Activated effector memory CD4-positive, alpha-beta T cell treated with Interleukin-2 at 50 U/mL for 16 hours (primary cell): ENCODE results near the gene MTOR.
A peak's percentile ranks its signal among the peaks of the same experiment; 100 is the strongest.
"Not testable (repeated sequence)": the region's sequence is repeated elsewhere in the genome, so short reads cannot be mapped to it uniquely, and the experiment has no call there.

ENCODE experiments used
- DNase-seq: peaks from one replicate; pipeline ENCODE4 v3.0.0-alpha.2; 2020

The MTOR gene

GRCh38 chr1:11262171-11263049, at the start of gene MTOR:
MTOR (minus strand) TSS chr1:11262551; CDS start chr1:11259409, 3,142 bp downstream.
- peak; percentile 95 for DNase-seq

GRCh38 chr1:11309385-11309784, 47.0 kb upstream of the MTOR start:
- no peak for DNase-seq

DNA sequence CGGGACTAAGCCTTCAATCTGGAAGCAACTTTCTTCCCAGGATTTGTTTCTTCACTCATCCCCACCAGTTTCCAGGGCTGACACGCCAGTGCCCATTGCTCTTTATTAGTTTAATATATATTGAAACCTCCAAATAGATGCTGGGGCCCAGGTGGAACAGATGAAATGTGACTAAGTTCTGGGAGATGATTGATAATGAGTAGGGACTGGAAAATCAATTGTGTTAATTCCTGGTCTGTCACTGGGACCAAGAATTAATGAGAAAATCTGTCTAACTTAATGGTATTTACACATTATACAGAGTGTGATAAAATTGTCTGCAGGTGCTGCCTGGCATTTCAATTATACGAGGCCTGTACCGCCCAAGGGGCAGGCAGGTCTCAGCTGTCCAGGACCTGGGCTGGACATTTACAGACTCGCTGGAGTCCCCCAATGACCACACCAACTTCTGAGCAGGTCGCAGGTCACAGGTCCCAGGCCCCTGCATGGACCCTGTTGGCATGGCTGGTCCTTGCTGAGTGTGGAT, 46.4 kb upstream of the MTOR start:
- no peak for DNase-seq

- DNase-seq, result no peak
Observed at GRCh38 chr1:11307852-11308251, 45.5 kb upstream of the MTOR start.

DNA sequence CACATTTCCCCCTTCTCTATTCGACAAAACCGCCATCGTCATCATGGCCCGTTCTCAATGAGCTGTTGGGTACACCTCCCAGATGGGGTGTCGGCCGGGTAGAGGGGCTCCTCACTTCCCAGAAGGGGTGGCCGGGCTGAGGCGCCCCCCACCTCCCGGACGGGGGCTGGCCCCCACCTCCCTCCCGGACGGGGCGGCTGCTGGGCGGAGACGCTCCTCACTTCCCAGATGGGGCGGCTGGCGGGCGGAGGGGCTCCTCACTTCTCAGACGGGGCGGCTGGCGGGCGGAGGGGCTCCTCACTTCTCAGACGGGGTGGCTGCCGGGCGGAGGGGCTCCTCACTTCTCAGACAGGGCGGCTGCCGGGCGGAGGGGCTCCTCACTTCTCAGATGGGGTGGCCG, 43.2 kb upstream of the MTOR start:
- not testable (repeated sequence) for DNase-seq

DNA sequence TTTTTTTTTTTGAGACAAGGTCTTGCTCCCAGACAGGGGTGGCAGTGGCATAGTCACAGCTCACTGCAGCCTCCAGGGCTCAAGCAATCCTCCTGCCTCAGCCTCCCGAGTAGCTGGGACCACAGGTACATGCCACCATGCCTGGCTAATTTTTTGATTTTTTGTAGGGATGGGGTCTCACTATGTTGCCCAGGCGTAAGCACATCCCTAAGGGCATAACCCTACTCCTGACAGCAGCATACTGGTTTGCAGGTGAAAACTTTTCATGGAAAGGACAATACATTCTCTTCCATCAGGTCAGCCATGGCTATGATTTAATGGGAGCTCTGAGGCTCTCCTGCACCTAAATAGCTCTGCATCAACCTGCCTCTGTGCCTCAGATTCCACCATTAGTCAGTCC, 40.0 kb upstream of the MTOR start:
- DNase-seq, result no peak

- DNase-seq, result no peak
Observed at GRCh38 chr1:11301601-11302000, 39.2 kb upstream of the MTOR start.

GRCh38 chr1:11299225-11299574, 36.8 kb upstream of the MTOR start:
- no peak for DNase-seq

DNA sequence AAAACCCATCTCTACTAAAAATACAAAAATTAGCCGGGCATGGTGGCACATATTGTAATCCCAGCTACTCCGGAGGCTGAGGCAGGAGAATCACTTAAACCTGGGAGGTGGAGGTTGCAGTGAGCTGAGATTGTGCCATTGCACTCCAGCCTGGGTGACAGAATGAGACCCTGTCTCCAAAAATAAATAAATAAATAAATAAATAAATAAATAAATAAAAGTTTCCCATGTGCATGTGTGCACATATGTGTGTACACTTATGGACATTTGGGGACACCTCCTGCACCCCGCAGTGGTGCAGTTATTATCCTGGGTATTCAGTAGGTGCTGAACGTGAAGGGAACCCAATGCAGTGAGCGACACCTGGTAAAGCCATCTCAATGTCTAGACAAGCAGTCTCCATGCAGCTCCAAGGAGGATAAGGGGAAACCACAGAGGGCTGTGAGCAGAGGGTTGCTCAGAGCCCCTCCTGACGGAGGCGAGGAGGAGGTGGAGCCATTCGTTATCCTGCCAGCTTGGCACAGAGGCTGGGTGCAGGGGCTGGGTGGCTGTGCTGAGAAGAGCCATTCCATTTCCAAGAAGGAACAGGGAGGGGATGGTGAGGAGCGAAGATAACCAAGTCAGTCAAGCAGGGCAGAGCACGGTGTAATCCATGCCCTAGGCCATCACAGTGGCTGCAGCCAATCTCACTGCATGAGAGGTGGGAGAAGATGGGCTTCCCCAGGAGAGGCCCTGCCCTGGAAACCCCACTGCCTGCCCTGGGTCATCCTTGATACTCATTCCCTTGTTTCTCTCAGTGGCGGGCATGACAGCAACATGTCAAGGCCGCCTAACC, 36.3 kb upstream of the MTOR start:
- DNase-seq, result no peak

GRCh38 chr1:11297774-11298173, 35.4 kb upstream of the MTOR start:
- not testable (repeated sequence) for DNase-seq

- DNase-seq, result no peak
Observed at GRCh38 chr1:11295905-11296304, 33.6 kb upstream of the MTOR start.

DNA sequence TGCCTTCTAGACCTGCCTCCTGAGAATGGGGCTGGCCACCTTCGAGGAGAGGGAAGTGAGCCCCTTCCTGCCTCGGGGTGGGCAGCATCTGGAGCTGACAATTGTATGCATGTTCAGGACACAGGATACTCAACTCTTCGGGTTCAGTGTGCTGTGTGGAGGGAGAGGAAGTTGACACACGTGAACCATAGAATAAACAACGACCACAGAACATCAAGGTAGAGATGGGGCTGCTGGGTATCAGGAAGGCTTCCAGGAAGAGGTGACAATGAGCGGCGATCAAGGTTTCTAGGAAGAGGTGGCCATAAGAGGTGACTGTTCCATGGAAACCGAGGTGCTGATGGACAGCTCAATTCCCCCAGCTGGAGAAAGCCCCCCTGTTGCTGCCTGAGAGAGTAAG, 32.6 kb upstream of the MTOR start:
- no peak for DNase-seq

DNA sequence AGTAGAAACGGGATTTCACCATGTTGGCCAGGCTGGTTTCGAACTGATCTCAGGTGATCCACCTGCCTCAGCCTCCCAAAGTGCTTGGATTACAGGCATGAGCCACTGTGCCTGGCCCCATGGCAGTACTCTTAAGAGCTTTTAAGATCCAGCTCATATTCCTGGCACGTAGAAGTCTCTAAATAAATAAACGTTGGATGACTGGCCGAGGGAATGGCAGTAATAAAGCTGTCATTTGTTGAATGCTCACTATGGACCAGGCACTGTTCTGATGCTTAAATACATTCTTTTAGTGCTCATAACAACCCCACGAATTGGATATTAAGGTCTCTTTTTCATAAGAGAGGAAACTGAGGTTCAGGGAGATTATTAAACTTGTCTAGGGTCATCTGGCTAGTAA, 31.5 kb upstream of the MTOR start:
- no peak for DNase-seq

DNA sequence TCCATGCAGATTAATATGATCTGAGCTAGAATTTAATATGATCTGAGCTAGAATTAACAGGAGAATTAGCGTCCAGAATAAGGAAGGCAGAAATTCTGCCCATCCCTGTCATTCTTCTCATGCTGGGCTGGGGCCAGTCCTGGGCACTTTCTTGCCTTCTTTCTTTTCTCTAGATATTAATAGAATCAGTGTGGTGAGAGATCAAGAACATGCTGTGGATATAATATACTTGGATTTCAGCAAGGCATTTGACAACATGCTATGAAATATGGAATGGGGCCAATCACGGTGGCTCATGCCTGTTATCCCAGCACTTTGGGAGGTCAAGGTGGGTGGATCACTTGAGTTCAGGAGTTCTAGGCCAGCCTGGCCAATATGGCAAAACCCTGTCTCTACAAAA, 28.7 kb upstream of the MTOR start:
- no peak for DNase-seq

- DNase-seq, result no peak
Observed at GRCh38 chr1:11289064-11289463, 26.7 kb upstream of the MTOR start.

GRCh38 chr1:11286735-11287410, 24.5 kb upstream of the MTOR start:
- no peak for DNase-seq

GRCh38 chr1:11285883-11286734, 23.8 kb upstream of the MTOR start:
- DNase-seq, result no peak

- DNase-seq, result no peak
Observed at GRCh38 chr1:11284784-11285183, 22.4 kb upstream of the MTOR start.

DNA sequence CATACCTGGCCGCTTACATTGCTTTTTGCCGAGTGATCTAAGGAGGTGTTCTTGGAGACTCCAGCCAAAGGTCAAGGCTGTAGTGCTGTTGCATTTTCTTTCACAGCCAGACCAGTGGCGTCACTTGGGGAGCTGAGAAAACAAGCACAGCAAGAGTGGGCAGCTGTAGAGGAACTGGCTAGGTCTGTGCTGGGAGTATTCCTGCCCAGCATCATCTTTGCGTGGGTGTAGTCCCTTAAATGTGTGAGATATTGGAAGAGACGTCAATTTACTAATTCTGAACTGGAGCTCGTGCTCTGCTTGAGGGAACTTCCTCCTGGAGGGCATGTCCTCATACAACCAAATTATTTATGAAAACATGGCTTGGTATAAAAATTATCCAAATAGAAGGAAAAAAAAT, 20.8 kb upstream of the MTOR start:
- no peak for DNase-seq

DNA sequence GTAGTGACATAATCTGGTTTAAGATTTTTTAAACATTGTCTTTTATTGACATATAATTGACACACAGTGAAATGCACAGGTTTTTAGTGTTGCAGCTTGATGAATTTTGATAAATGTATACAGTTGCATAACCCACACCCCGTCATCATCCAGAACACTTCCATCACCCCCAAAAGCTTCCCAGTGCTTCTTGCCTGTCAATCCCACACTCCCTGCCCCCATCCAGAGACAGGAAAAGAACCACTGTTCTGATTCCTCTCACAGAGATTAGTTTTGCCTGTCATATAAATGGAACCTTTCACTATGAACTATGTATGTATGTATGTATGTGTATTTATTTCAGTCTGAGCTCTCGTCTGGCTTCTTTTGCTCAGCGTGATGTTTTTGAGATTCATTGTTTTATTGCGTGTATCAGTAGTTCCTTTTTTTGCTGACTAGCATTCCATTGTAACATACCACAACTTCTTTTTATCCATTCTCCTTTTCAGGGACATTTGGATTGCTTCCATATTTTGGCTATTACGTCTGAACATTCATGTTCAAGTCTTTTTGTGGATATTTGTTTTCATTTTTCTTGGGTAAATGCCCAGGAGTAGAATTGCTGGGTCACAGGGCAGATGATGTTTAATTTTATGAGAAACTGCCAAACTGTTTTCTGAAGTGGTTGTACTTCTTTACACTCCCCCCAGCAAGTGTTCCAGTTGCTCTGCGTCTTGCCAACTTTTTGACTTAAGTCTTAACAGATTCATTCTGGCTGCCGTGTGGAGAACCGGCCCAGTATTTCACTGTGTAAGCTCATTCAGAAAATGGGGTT, 19.4 kb upstream of the MTOR start:
- no peak for DNase-seq

- no peak for DNase-seq
Observed at GRCh38 chr1:11280719-11281376, 18.5 kb upstream of the MTOR start.
